Fibroblast of pulmonary artery (primary cell): ENCODE measurements around the gene RNF212.

Source experiments
- DNase-seq: peaks from one replicate; pipeline ENCODE4 v3.0.0-alpha.2; 2010; ENCODE audit warnings: low read depth
- H3K4me3 ChIP-seq: replicated peaks from 2 replicates; pipeline ENCODE4 v1.5.1; 2011; ENCODE audit warnings: low read depth, mild to moderate bottlenecking, control low read depth, low read length, moderate library complexity
- TF ChIP-seq, protein P1 (sequence below): IDR thresholded peaks from 2 replicates; pipeline ENCODE4 v1.5.1; 2011; ENCODE audit warnings: mild to moderate bottlenecking, control low read depth, low read length, inconsistent platforms; ENCODE audit errors: missing control alignments

RNF212 gene

DNA sequence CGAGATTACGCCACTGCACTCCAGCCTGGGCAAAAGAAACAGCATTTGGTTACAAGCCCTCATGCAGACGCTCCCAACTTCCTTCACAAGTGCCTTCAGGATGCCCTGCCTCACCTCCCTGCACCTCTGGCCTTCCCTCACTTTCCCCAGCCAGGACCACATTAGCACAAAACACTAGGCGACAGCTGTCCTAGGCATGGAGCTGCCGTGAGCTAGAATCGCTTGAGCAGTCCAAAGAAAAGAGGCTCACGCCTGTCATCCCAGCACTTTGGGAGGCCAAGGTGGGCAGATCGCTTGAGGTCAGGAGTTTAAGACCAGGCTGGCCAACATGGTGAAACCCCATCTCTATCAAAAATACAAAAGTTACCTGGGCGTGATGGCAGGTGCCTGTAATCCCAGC lies 15.8 kb downstream of the RNF212 start:
- TF ChIP-seq, protein P1, sequence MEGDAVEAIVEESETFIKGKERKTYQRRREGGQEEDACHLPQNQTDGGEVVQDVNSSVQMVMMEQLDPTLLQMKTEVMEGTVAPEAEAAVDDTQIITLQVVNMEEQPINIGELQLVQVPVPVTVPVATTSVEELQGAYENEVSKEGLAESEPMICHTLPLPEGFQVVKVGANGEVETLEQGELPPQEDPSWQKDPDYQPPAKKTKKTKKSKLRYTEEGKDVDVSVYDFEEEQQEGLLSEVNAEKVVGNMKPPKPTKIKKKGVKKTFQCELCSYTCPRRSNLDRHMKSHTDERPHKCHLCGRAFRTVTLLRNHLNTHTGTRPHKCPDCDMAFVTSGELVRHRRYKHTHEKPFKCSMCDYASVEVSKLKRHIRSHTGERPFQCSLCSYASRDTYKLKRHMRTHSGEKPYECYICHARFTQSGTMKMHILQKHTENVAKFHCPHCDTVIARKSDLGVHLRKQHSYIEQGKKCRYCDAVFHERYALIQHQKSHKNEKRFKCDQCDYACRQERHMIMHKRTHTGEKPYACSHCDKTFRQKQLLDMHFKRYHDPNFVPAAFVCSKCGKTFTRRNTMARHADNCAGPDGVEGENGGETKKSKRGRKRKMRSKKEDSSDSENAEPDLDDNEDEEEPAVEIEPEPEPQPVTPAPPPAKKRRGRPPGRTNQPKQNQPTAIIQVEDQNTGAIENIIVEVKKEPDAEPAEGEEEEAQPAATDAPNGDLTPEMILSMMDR: no peak
- DNase-seq: no peak
- H3K4me3 ChIP-seq: no peak overlapping the region

DNA sequence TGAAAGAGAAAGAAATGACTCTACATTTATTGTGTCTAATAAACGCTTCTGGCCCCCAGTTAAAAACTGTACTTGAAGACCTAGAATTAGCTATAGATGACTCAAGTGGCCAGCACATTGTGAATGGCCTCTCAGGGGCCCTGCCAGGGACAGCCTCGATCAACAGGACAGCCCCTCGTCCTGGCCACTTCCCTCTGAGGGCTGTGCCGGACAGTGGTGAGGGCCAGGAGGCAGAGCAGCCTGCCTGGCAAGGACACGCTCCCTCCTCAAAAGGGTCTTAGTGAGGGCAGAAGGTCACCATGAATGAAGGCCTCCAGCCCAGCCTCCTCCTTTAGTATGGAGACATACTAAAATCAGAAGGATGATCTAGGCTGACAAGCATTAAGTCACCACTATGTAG lies 16.5 kb downstream of the RNF212 start:
- H3K4me3 ChIP-seq: no peak overlapping the region
- no peak for DNase-seq
- TF ChIP-seq, protein P1: no peak

DNA sequence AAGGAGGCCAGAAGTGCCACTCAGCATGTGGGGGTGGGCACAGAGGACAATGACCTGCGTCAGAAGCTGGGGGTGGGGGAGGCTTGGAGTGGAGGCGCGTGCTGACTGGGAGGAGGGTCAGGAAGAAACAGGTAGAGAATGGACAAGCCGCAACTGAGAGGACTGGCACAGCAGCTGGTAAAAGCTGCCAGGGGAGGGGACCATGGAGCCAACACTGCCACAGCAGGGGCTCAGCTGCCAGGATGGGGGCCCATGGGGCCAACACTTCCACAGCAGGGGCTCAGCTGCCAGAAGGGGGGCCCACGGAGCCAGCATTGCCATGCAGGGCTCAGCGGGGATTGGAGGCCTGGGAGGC lies 19.1 kb downstream of the RNF212 start:
- TF ChIP-seq, protein P1: no peak
- no peak overlapping the region for H3K4me3 ChIP-seq
- DNase-seq: no peak

DNA sequence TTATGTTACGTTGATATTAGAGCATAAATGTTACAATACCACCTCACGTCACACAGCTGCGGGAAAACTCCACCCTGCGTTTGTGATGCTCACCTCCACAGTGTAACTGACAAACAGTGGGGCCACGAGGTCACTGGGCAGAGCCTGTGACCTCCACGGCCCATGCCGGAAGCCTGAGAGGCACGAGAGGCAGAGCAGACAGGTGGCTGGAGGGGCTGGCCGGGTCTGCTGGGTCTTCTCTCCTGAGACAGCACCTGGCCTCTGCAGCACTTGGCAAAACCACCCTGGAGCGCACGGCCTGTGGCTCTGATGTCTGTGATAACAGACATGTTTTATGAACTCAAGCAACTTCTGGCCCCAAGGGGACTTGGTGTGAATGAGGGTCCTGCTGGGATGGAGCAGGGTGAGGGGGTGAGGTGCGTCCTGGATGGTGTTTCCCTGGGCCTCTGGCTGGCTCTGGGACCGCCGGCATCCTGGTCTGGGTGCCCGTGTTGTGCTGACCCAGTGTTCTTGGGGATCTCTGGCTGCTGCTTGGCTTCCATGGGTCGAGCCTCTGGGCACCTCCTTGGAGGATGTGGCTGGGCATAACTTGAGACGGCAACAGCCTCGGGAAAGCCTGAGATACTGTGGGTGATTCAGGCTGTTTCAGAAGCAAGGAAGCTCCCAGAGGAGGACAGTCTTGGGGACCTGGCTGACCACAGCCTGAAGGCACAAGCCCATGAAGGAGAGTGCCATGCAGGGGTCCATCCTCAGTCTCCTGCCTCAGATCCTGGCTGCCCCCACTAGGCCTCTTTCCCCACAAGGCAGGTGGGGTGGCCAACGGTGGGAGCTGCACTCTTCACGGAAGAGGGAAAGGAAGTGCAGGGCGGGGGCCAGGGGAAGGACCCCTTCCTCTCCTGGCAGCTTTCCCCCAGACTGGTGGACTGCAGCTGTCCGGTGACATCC lies 19.7 kb downstream of the RNF212 start:
- no peak overlapping the region for H3K4me3 ChIP-seq
- TF ChIP-seq, protein P1: no peak
- no peak for DNase-seq

DNA sequence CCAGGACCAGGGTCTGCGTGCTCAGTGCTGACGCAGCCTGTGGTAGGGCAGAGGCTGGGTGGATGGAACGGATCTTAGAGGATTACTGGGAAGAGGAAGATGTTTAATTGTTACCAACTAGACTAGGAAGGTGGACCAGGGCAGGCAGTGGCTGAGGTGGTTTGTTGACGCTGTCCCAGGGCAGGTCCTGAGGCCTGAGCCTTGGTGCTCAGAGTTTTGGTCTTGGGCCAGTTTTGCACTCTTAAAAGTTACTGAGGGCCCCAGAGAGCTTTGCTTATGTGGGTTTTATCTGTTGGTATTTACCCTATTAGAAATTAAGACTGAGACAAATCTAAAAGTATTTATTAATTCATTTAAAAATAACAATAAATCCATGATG lies 20.4 kb downstream of the RNF212 start:
- no peak overlapping the region for H3K4me3 ChIP-seq
- DNase-seq: no peak
- TF ChIP-seq, protein P1: no peak

DNA sequence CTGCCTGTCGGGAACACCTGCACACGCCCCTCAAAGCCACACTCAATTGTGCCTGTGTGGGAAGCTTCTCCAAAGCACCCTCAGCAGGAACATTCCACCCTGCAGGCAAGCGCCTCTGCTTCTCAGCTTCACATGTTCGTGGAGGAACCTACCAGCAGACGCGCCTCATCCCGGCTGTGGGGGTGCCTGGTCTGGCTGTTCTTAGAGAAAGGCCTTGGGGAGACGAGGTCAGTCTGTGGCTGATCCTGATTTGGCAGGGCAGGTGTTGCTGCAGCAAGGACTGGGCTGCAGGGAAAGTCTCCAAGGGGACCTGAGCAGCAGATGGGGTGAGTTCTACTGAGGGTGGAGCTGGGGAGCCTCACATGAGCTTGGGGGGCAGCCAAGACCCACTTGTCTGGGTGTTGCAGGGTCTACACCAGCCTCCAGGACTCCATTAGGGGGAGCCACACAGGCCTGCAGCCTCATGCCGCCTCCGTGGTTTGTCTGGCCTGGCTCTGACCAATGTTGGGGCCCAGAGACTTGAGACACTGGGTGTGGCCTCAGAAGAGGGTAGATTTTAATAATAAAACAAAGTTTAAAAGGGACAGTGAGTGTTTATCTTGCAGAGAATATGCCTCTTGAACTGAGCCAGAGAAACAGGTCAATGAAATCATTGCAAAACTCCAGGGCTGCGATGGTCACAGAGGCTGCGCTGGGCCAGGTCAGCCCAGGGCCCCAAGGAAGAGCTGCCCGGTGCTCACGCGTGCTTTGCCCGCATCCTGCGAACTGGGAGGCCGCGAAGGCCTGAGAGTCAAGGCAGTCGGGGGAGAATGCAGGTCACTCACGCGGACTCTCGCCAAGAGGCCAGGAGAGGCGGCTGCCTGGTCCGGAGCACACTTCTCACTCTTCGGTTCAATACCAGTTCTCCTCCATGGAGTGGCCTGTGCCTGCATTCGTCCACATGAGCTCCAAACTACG lies 21.1 kb downstream of the RNF212 start:
- DNase-seq: no peak
- H3K4me3 ChIP-seq: no peak overlapping the region
- TF ChIP-seq, protein P1: no peak
